SU-DHL-6 (cell line): Measurements from ENCODE around the gene CNOT8.

Experiments
- CTCF ChIP-seq: fragments of 200-600 bp; sonication (generic); IDR thresholded peaks from one replicate; pipeline ENCODE4 v1.5.1; 2017; ENCODE audit warnings: antibody characterized with exemption, mild to moderate bottlenecking, low read length, moderate library complexity; ENCODE audit not compliant: insufficient read depth, poor library complexity, severe bottlenecking
- EZH2phosphoT487 ChIP-seq: fragments of 200-600 bp; sonication (generic), shearing (Covaris generic); conservative IDR thresholded peaks from 2 replicates; pipeline ENCODE4 v1.6.1; 2018; ENCODE audit warnings: mild to moderate bottlenecking, antibody characterized with exemption, low read length, moderate library complexity, mixed read lengths

DNA sequence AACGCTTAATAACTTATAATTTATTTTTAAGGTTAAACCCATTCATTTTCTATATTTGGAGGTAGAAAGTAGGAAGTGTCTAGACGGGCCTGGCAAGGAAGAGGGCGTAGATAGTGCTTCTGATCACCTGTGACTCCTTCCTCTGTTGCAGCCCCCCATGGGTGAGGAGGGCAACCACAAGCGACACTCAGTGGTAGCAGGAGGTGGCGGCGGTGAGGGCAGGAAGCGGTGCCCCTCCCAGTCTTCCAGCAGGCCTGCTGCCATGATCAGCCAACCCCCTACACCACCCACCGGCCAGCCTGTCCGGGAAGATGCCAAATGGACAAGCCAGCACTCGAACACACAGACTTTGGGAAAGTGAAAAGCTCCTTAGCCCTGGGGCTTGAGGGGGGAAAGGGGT is 44.7 kb upstream of the CNOT8 start:
- TF ChIP-seq CTCF (no peak), EZH2phosphoT487 (no peak)
